Muscle of leg (tissue), 11 donors: Measurements from ENCODE around the gene SKOR2. TPM values are rescaled to one million over a fixed set of nuclear protein-coding genes. Genes with fewer than 3 reads are reported as not detected.
A peak's percentile ranks its signal among the peaks of the same experiment; 100 is the strongest.

Experiments used
- DNase-seq: peaks from one replicate; pipeline ENCODE4 v3.0.0; 2013
- H3K27ac ChIP-seq: one replicate; pipeline ENCODE4 v1.5.1; 2013; ENCODE audit warnings: mild to moderate bottlenecking, low read length, control low read depth
- H3K27me3 ChIP-seq: one replicate; pipeline ENCODE4 v1.6.1; 2013; ENCODE audit warnings: low read length; ENCODE audit not compliant: control insufficient read depth, insufficient read depth
- H3K36me3 ChIP-seq: one replicate; pipeline ENCODE4 v1.6.1; 2013; ENCODE audit warnings: low read length; ENCODE audit not compliant: control insufficient read depth, insufficient read depth
- H3K4me1 ChIP-seq: one replicate; pipeline ENCODE4 v1.6.1; 2013; ENCODE audit warnings: low read length; ENCODE audit not compliant: control insufficient read depth, insufficient read depth
- H3K4me3 ChIP-seq: one replicate; pipeline ENCODE4 v1.5.1; 2013; ENCODE audit warnings: low read length, control low read depth
- H3K9me3 ChIP-seq: replicated peaks from 2 replicates; pipeline ENCODE4 v1.6.1; 2013; ENCODE audit warnings: low read depth, low read length; ENCODE audit not compliant: control insufficient read depth
- WGBS: methylation state at CpG from one replicate; pipeline ENCODE4 v1.1.5; 2013; ENCODE audit warnings: missing lambda C conversion rate; ENCODE audit not compliant: insufficient coverage; 5-methylcytosine and 5-hydroxymethylcytosine counted together
- polyA plus RNA-seq, 8 donors: library from polyadenylated mRNA; unstranded; fragments of 120-200 nt; gene quantifications; one replicate each; pipeline versions ENCODE4 v1.2.1 to v1.2.3, GENCODE V29; 2013; ENCODE audit warnings: inconsistent platforms in 1 of 8, low replicate concordance in 1 of 8; ENCODE audit not compliant: insufficient read length in 8 of 8, insufficient read depth in 1 of 8
- total RNA-seq: library from RNA; stranded (reverse); fragments of 120-200 nt; gene quantifications from one replicate; pipeline ENCODE4 v1.2.4, GENCODE V29; 2013

SKOR2 gene
- total and polyA plus RNA-seq, 9 donors, result 0.03 TPM; not detected in 8

DNA sequence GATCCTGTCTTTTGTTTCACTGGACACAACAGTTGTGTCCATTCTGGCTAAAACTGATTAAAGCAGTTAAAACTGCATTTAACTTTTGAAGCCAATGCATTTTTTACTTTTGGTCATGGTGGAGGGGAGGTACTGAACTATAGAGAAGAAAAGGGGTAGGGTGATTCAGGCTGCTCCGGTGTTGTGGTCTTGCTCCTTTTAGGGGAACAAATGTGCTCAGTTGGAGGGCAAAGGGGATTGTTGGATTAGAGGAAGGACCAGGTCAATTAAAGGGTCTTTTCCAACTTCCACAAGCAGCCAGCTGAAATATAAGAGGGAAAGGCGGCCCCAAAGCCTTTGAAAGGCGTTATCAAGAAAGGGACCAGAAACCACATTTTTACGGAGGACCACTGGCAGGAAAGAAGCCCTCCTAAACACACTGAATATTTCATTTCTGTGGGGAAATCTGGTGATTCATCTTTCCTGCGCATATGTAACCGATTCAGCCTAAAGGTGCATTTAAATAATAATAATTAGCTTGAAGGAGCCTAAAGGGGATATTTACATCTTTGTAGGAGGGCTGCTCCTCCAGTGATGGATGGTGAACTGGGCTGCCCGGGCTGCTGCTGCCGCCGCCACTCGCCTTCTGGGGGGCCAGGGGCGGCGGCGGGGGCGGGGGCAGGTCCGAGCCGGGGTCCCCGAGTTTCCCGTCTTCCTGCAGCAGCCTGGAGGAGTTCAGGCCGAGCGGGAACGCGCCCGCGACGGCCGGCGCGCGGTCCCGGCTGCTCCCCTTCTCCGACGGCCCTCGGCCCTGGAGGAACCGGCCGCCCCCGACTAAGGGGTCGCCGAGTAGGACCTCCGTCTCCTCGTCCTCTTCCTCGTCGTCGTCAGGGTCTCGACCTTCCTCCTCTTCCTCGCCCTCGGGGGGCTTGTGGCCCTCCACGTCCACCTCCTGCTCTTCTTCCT, 5.2 kb downstream of the SKOR2 start:
- H3K36me3 ChIP-seq, result no peaks in the 10 kb centered on the region
- no peaks in the 10 kb centered on the region for H3K4me1 ChIP-seq
- no peak overlapping the region for H3K4me3 ChIP-seq
- H3K27me3 ChIP-seq, result peaks cover 43% of the 10 kb centered on the region
- no peak overlapping the region for H3K27ac ChIP-seq
- H3K9me3 ChIP-seq, result no peaks in the 10 kb centered on the region
- DNase-seq, result no peak
- under 1% methylated on average over 42 of the region's 47 CpGs for WGBS

GRCh38 chr18:47244086-47244485, 7.4 kb downstream of the SKOR2 start:
- Histone ChIP-seq H3K27me3 (peaks cover 29% of the 10 kb centered on the region), H3K4me1 (no peaks in the 10 kb centered on the region), H3K4me3 (no peak overlapping the region), H3K27ac (no peak overlapping the region), H3K9me3 (no peaks in the 10 kb centered on the region), H3K36me3 (no peaks in the 10 kb centered on the region)
- WGBS, result no CpG with 5 or more reads among the region's 4 CpGs
- DNase-seq, result no peak

- H3K4me1 ChIP-seq, result no peaks in the 10 kb centered on the region
- H3K27me3 ChIP-seq, result peaks cover 20% of the 10 kb centered on the region
- no peak overlapping the region for H3K4me3 ChIP-seq
- H3K9me3 ChIP-seq, result no peaks in the 10 kb centered on the region
- H3K27ac ChIP-seq, result no peak overlapping the region
- 79% methylated on average over 4 of the region's 4 CpGs for WGBS
- no peak for DNase-seq
- H3K36me3 ChIP-seq, result no peaks in the 10 kb centered on the region
Observed at GRCh38 chr18:47235096-47235495, 16.4 kb downstream of the SKOR2 start.

DNA sequence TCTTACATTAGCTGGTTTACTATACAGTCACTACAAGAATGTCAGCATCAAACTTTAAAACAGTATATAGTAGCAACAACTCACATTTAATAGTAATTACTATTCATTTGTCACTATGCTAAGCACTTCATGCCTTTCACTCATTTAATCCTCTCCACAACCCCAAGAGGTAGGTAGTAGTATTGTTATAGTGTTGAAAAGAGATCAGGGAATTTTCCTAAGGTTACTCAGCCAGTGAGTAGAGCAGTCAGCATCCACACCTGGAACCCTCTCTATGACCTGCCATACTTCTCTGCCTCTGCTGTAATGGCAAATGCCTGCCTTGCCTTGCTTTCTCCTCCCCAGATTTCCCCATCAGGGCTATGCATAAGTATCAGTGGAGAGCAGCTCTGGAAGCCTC, 24.8 kb downstream of the SKOR2 start:
- no peaks in the 10 kb centered on the region for H3K4me1 ChIP-seq
- no peaks in the 10 kb centered on the region for H3K9me3 ChIP-seq
- H3K27ac ChIP-seq, result no peak overlapping the region
- no peak for DNase-seq
- H3K36me3 ChIP-seq, result no peaks in the 10 kb centered on the region
- H3K27me3 ChIP-seq, result peaks cover 8% of the 10 kb centered on the region
- no peak overlapping the region for H3K4me3 ChIP-seq

DNA sequence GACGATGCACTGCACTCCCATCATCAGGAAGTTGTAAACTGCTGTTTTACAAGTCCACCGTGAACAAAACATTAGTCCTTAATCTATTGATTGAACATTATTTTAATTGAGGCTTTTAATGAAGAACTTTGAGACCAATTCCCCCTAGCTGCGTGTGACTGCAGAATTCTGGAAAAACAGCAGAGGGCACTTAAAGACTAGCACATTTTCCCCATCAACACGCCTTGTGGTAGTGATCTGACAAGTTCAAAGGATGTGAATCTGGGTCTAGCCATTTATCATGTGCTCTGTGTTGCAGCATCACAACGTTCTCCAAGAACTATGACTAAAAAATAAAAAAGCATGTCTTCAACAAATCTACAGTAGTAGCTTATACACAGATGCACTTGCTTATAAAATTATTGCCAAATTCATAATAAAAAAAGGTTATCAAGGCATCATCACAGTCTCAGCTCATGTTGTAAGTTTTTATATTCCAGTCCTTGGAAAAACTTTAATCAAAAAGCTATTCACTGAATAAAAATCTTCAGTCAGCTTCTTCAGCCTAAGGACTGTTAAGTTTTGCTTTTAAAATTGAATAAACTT, 35.8 kb downstream of the SKOR2 start:
- Histone ChIP-seq H3K36me3 (no peaks in the 10 kb centered on the region), H3K9me3 (no peaks in the 10 kb centered on the region), H3K27me3 (no peaks in the 10 kb centered on the region), H3K27ac (no peak overlapping the region), H3K4me1 (no peaks in the 10 kb centered on the region), H3K4me3 (no peak overlapping the region)
- WGBS, result no CpG with 5 or more reads among the region's 5 CpGs
- peak; percentile 52 for DNase-seq

DNA sequence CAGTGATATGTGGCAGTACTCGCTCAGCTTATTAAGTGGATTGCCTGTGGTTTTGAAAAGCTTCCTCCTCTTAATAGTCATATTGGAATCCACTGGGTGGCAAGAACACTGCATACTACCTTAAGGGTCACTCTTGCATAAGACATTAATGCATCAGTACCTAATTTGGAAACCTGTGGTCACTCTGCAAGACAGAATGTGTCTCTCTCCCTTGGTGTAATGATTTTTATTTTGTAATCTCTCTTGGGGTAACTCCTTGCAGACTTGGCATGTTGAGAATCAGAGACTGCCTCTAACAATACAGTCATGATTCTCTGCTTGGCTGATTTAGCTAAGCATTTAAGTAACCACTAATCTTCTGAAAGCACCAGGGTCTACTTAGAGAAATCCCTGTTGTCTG, 42.3 kb downstream of the SKOR2 start:
- no CpG with 5 or more reads among the region's 1 CpG for WGBS
- no peaks in the 10 kb centered on the region for H3K36me3 ChIP-seq
- DNase-seq, result no peak
- H3K4me3 ChIP-seq, result no peak overlapping the region
- no peaks in the 10 kb centered on the region for H3K4me1 ChIP-seq
- H3K27ac ChIP-seq, result no peak overlapping the region
- peaks cover 3% of the 10 kb centered on the region for H3K27me3 ChIP-seq
- no peaks in the 10 kb centered on the region for H3K9me3 ChIP-seq

- H3K9me3 ChIP-seq, result no peaks in the 10 kb centered on the region
- DNase-seq, result no peak
- no CpG with 5 or more reads among the region's 2 CpGs for WGBS
- H3K36me3 ChIP-seq, result no peaks in the 10 kb centered on the region
- H3K27me3 ChIP-seq, result peaks cover 3% of the 10 kb centered on the region
- H3K4me1 ChIP-seq, result no peaks in the 10 kb centered on the region
- no peak overlapping the region for H3K27ac ChIP-seq
- H3K4me3 ChIP-seq, result no peak overlapping the region
Observed at GRCh38 chr18:47206945-47207637, 44.4 kb downstream of the SKOR2 start.

DNA sequence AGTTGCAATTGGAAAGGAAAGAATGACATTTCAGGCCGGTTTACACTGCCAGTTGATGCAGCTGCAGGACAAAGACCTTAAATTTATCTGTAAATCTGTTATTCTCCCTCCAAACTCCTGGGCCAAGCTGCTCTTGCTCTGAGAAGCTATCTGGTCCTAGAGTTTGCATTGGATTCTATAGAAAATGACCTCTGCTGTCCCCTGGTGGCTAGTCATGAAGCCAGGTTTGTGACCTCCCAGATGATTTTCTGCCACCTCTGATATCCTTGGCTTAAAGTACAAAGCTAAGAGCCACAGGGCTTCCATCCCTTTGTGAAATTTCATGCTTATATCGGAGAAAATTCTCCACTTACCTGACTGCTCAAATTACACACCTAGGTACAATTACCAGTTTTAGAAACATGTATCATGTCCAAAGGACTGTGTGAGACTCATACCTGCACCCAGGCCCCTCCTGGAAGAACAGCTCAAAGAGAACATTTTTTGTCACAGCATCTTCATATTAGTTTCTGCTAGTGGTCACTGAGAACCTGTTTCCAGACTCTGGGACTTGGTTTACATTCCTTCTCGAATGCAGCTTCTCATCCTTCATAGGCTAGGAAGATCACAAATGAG, 46.4 kb downstream of the SKOR2 start:
- Histone ChIP-seq H3K27me3 (peaks cover 3% of the 10 kb centered on the region), H3K36me3 (no peaks in the 10 kb centered on the region), H3K9me3 (no peaks in the 10 kb centered on the region), H3K27ac (no peak overlapping the region), H3K4me1 (no peaks in the 10 kb centered on the region), H3K4me3 (no peak overlapping the region)
- WGBS, result 86% methylated on average over 2 of the region's 3 CpGs
- peak; percentile 52 for DNase-seq

DNA sequence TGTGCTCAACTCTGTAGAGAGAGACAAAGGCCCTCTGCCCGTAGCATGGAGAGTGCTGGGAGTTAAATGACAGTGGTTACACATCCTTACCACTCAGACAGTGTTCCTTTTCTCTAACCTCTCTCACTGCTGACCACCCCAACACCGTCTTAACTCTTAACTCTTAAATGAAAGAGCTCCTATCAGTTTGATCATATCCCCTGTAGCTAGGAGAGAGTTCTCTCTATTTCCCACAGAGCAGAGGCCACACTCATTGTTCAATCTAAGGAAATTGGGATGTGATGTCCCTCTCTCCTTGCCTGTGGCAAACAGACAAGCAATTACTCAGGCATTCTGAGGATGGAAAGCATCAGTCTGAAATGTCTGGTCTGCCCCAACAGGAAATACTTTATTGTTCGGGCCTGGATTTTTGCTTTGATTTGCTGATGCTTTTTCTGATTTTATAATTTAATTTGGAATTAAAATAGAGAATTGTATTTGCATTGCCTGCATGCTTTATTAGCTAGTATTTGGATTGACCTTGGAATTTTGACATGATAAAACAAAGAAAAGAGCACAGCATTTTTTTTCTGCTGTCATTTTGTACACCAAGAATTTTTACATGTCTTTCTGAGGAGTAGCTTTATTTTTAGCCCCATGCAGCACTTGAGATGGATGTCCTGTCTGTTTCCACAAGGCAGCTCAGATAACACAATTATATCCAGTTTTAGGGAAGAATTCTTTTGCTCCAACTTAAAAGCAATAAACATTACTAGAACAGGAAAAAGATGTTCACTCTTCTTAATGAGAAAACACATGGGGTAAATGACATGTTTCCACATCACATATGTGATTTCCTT, 47.6 kb downstream of the SKOR2 start:
- no CpG with 5 or more reads among the region's 3 CpGs for WGBS
- Histone ChIP-seq H3K4me3 (no peak overlapping the region), H3K27me3 (no peaks in the 10 kb centered on the region), H3K9me3 (no peaks in the 10 kb centered on the region), H3K4me1 (no peaks in the 10 kb centered on the region), H3K27ac (no peak overlapping the region), H3K36me3 (no peaks in the 10 kb centered on the region)
- no peak for DNase-seq
